Neural cell (in vitro differentiated cells): ENCODE data around the gene CYP46A1.

Experiments
- EP300 ChIP-seq: fragments of 450-650 bp; conservative IDR thresholded peaks from 2 replicates; pipeline ENCODE4 v1.6.1; 2014; ENCODE audit warnings: antibody characterized with exemption, mild to moderate bottlenecking, moderate library complexity; ENCODE audit not compliant: poor library complexity, severe bottlenecking
- EZH2 ChIP-seq: fragments of 200-600, 300-800 bp; shearing (Covaris generic), sonication (generic); IDR thresholded peaks from 2 replicates; pipeline ENCODE4 v1.6.1; 2014; ENCODE audit warnings: antibody characterized with exemption, low read length, borderline replicate concordance, mild to moderate bottlenecking; ENCODE audit not compliant: insufficient read depth, poor library complexity, severe bottlenecking
- MXI1 ChIP-seq: fragments of 450-650 bp; conservative IDR thresholded peaks from 2 replicates; pipeline ENCODE4 v1.6.1; 2014; ENCODE audit warnings: antibody characterized with exemption, mild to moderate bottlenecking; ENCODE audit not compliant: poor library complexity, severe bottlenecking
- POLR2AphosphoS5 ChIP-seq: IDR thresholded peaks from 2 replicates; pipeline ENCODE4 v1.6.1; 2012
- RAD21 ChIP-seq: fragments of 450-650 bp; conservative IDR thresholded peaks from 2 replicates; pipeline ENCODE4 v1.6.1; 2014; ENCODE audit warnings: antibody characterized with exemption, mild to moderate bottlenecking, moderate library complexity
- SMC3 ChIP-seq: fragments of 450-650 bp; conservative IDR thresholded peaks from 2 replicates; pipeline ENCODE4 v1.6.1; 2014; ENCODE audit warnings: antibody characterized with exemption, mild to moderate bottlenecking, moderate library complexity; ENCODE audit not compliant: poor library complexity
- TAF1 ChIP-seq: IDR thresholded peaks from 2 replicates; pipeline ENCODE4 v1.6.1; 2012; ENCODE audit warnings: low read depth
- TF ChIP-seq, protein P1 (sequence below): IDR thresholded peaks from 2 replicates; pipeline ENCODE4 v1.6.1; 2012; ENCODE audit warnings: borderline replicate concordance
- TF ChIP-seq, protein P2 (sequence below): fragments of 450-650 bp; IDR thresholded peaks from 2 replicates; pipeline ENCODE4 v1.5.1; 2014; ENCODE audit warnings: antibody characterized with exemption, mild to moderate bottlenecking, moderate library complexity; ENCODE audit not compliant: poor library complexity, severe bottlenecking

- TF ChIP-seq, protein P1, sequence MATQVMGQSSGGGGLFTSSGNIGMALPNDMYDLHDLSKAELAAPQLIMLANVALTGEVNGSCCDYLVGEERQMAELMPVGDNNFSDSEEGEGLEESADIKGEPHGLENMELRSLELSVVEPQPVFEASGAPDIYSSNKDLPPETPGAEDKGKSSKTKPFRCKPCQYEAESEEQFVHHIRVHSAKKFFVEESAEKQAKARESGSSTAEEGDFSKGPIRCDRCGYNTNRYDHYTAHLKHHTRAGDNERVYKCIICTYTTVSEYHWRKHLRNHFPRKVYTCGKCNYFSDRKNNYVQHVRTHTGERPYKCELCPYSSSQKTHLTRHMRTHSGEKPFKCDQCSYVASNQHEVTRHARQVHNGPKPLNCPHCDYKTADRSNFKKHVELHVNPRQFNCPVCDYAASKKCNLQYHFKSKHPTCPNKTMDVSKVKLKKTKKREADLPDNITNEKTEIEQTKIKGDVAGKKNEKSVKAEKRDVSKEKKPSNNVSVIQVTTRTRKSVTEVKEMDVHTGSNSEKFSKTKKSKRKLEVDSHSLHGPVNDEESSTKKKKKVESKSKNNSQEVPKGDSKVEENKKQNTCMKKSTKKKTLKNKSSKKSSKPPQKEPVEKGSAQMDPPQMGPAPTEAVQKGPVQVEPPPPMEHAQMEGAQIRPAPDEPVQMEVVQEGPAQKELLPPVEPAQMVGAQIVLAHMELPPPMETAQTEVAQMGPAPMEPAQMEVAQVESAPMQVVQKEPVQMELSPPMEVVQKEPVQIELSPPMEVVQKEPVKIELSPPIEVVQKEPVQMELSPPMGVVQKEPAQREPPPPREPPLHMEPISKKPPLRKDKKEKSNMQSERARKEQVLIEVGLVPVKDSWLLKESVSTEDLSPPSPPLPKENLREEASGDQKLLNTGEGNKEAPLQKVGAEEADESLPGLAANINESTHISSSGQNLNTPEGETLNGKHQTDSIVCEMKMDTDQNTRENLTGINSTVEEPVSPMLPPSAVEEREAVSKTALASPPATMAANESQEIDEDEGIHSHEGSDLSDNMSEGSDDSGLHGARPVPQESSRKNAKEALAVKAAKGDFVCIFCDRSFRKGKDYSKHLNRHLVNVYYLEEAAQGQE, result no peak
- no peak for TF ChIP-seq EP300
- no peak for TF ChIP-seq RAD21
- TF ChIP-seq EZH2, result no peak
- TF ChIP-seq, protein P2, sequence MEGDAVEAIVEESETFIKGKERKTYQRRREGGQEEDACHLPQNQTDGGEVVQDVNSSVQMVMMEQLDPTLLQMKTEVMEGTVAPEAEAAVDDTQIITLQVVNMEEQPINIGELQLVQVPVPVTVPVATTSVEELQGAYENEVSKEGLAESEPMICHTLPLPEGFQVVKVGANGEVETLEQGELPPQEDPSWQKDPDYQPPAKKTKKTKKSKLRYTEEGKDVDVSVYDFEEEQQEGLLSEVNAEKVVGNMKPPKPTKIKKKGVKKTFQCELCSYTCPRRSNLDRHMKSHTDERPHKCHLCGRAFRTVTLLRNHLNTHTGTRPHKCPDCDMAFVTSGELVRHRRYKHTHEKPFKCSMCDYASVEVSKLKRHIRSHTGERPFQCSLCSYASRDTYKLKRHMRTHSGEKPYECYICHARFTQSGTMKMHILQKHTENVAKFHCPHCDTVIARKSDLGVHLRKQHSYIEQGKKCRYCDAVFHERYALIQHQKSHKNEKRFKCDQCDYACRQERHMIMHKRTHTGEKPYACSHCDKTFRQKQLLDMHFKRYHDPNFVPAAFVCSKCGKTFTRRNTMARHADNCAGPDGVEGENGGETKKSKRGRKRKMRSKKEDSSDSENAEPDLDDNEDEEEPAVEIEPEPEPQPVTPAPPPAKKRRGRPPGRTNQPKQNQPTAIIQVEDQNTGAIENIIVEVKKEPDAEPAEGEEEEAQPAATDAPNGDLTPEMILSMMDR, result no peak
- TF ChIP-seq POLR2AphosphoS5, result no peak
- TF ChIP-seq TAF1, result no peak
- no peak for TF ChIP-seq SMC3
- TF ChIP-seq MXI1, result no peak
Observed at GRCh38 chr14:99763527-99764221, 79.6 kb downstream of the CYP46A1 start.
